Cerebellar nuclear complex (tissue), 1 donor: ENCODE data around the gene TAS2R60.
"Not testable (repeated sequence)": the region's sequence is repeated elsewhere in the genome, so short reads cannot be mapped to it uniquely, and the experiment has no call there.

Experiments used
- DNase-seq, 2 experiments: peaks; one replicate each; lab custom pipeline; 2025; lab: John Stamatoyannopoulos, UW

The TAS2R60 gene, protein sequence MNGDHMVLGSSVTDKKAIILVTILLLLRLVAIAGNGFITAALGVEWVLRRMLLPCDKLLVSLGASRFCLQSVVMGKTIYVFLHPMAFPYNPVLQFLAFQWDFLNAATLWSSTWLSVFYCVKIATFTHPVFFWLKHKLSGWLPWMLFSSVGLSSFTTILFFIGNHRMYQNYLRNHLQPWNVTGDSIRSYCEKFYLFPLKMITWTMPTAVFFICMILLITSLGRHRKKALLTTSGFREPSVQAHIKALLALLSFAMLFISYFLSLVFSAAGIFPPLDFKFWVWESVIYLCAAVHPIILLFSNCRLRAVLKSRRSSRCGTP

DNA sequence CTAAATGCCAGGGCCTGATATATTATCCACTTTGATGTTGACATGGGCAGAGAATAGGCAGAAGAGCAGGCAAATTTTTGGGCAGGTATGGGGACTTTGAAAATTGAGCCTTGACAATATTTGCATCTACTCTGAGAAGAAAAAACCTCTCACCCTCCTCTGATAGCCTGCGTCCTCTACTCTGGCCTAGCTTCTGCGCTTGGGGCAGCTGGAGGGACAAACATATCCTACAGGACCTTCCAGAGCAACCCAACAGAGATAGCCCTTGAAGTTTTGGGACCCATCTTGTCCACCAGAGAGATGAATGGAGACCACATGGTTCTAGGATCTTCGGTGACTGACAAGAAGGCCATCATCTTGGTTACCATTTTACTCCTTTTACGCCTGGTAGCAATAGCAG is at the start of gene TAS2R60:
TSS of gene TAS2R60 (plus strand) at position 301 of the 400 bp plus-strand sequence. CDS start at position 301, 0 bp downstream.
- no peak for DNase-seq

DNA sequence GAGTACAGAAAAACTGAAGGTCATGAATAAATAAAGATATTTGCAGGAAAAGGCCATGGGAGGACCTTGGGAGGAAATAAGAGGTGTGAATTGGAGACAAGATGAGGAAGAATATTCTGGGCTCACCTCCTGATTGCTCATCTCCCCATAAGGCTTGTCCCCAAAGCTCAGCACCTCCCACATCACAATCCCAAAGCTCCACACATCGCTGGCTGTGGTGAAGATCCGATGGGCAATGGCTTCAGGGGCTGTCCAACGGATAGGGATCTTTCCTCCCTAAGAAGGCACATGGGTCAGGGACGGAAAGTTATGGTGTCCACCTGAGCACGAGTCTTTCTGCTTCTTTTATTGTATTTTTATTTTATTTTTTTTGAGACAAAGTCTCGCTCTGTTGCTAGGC is 49.2 kb upstream of the TAS2R60 start:
- DNase-seq, result no peak

DNA sequence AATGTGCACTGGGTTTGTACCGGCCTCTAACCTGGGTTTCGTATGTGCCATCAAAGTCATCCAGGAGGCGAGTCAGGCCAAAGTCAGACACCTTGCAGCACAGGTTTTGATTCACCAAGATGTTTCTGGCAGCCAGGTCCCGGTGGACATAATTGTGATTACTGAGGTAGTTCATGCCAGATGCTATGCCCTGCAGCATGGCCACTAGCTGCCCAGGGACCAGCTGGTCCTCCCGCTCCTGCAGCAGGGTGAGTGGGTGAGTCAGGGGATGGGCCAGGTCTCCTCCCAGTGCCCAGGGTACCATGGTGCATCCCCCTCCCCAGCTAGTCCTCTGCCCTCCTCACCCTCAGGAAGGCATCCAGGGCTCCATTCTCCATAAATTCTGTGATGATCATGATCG is 48.5 kb upstream of the TAS2R60 start:
- DNase-seq, result no peak

DNA sequence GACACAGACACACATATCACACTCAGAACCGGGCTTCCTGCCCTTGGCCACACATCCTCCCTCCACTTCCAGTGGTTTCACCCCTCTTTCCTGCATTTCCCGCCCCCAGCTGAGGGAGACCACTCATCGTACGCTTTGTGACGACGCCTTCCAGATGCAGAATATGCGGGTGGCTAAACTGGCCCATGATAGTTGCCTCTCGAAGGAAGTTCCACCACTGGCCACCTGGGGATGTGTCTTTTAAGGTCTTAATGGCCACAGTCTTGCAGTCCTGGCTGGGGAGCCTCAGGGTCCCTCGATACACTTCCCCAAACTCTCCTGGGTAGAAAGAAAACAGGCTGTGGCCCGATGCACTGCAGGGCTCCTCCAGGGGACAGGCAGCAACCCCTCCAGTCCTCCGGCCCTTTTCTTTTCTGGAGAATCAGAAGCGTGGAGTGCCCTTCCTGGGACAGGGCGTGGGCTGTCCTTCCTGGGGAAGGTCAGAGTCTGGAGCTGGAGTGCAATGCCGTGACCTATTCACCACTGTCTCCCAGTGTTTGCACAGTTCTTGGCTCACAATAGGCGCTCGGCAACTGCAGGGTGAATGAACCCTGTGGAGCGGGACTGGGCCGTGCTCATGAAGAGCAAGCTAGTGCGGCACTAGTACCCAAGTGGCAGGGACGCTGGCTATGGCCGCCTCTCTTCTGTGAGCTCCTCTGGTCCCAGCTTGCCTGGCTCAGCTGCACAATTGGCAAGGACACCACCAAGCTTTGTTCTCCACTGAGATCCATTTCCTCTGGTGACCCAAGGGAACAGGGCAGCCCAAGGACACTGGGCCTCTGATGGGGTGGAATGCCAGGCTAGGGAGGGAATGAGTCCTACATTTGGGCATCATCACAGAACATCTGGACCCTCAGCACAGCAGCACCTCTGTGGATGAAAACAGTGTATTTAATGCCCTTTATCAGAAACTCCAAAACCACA is 47.8 kb upstream of the TAS2R60 start:
- DNase-seq, result no peak

DNA sequence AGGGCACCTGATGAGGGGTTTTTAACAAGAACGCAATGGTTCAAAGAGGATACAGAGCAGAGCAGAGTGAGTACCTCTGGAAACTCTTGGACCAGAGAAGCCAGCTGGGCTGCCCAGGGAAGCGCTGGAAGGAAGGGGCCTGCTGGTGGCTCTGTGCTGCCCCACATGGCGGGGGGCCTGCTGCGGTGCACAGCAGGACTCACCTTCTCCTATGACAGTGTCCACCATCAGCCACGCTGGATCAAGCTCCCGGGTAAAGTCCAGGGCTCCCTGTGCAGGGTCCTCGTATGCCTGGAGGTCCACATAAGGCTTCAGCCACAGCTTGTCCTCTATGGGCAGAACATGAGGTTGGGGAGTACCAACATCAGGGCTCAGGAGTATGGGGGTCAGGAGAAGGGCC is 47.1 kb upstream of the TAS2R60 start:
- no peak for DNase-seq

DNA sequence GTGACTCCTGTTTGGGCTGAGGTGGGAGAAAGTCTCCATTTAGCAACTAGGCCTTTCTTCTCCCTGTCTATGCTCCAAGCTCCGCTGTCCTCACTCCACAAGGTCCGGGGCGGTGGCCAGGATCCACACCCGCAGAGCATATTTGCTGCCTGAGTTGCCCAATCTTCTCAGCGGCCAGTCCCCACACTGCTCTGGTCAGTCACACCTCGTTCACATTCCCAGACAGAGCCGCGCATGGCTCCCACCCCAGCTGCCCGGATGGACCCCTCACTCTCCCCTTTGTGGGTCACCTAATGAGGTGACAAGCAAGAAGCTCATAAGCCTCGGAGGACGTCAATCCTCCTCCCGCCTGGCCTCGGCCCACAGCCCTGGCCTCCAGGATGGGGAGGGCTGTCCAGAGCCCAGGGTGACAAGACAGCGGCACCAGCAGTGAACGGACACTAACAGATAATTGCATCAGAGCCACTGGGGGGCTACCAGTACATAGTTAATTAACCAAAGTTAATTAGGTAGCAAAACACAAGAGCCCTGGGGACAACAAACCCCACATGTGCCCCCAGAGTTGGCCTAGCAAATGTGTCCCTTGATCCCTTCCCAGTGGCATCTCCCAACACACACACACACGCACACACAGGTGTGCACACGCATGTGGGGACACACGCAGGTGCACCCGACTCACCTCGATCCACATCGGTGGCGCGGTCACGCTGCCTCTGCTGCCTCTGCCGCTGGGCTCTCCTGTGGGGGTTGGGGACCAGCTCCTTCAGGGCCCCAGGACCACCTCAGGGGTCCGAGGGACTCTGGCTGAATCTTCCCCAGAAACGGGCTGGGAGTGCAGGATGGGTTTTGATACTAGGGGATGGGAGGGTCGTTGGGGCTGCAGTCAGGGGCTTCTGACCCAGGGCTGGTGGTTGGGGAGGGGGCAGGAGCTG is 46.4 kb upstream of the TAS2R60 start:
- no peak for DNase-seq

DNA sequence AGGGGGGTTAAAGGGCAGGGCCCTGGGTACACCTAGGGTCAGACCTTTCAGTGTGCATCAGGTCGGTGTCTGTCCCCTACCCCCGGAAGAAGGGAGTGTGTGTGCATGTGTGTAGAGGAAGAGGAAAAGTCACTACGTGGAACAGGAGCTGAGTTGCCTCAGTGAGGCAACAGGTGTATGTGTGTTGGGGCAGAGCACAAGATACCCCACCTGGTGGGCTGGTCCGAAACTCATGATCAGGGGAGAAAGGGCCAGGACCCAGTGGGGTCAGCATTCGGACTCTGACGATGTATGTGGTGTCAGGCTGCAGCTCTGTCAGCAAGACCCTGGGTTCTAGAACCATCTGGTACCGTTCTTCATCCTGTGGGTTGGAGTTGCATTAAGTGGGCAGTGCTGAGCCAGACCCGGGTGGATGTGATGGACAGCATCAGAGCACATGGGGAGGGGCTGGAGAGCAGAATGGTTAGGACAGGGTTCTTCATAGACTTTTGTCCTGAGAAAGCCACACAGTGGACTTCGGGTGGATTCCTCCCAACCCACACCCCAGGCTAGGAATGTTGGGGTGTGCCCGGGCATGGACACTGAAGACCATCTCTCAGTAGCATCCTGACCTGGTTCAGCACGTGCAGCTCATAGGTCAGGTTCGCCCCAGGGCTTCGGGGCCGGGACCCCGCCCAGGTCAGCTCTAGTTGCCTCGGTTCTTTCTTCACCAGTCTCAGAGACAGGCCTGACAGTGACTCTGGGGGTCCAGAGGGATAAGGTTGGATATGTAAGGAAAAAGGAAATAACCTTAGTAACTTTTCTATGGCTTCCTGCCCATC is 45.3 kb upstream of the TAS2R60 start:
- DNase-seq, result no peak

DNA sequence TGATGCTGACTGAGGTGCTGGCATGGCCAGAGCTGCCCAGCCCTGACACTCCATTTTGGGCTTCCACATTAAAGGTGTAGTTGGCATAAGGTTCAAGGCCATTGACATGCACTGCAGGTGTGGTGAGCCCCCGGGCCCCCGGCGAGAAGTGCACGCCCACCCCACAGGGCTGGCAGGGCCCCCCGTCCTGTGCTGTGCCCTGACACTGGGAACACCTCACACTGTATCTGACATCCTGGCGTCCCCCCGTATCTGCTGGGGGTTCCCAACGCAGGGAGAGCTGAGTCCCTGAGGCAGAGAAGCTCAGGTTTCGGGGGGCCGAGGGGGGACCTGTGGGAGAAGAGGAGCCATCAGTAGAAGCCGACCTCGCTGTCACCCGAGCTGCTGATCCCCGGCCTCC is 44.6 kb upstream of the TAS2R60 start:
- no peak for DNase-seq

DNA sequence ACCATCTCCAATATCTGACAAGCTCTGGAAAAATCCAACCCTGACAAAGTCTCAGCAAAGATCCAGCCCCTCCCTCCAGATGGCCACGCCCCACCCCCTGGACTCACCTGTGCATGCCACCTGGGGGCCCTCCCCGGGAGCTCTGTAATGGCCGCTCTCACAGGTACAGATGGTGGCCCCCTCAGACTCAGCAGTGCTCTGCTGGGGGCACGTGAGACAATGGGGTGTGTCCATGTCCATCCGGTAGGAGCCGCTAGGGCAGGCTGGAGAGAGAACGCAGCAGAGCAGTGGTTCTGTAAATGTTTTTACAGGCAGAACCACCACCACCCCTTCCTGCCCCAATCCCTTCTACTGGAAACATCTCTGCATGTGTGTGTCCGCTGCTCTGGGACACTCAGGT is 44.1 kb upstream of the TAS2R60 start:
- no peak for DNase-seq

DNA sequence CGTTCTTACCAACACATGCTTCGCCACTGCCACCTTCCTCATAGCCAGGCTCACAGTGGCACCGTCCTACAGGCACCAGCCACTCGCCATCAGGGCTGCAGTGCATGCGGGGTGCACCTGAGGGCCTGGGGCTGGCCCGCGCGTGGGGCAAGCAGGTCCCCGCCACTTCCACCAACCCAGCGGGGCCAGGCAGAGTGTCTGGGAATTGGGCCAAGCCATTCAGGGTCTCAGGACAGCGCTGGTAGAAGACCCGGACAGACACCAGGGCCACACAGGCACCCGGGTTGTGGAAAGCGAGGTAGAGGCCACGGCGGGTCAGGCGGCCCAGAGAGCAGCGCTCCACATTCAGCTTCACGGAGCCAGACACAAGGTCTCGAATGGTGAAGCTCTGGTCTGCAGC is 43.6 kb upstream of the TAS2R60 start:
- DNase-seq, result no peak

DNA sequence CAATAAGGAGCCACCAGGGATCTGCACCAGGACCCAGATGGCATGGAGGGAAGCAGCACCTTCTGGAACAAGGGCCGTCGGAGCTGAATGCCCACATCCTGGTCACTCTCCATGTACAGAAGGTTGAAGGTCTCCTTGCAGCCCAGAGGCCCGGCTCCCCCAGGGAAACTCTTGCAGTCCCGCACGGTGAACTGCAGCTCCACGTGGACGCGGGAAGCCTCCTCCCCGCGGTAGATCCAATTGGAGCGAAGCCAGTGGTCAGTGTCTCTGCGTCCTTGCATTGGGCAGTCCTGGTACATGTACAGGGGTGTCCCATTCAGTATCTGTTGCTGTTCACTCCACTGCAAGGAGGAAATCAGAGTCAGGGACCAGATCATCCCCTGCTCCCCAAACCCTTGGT is 42.0 kb upstream of the TAS2R60 start:
- DNase-seq, result no peak

DNA sequence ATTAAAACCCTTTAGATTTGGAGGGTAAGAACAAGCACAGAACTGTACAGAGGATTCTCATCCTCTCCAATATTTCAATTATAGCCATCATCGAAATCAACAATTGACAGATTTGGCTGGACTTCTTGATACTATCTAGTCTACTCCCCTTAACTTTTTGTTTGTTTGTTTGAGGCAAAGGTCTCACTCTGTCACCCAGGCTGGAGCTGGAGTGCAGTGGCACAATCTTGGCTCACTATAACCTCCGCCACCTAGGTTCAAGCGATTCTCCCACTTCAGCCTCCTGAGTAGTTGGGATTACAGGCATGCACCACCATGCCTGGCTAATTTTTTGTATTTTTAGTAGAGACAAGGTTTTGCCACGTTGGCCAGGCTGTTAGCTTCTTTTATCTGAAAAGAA is 41.0 kb upstream of the TAS2R60 start:
- not testable (repeated sequence) for DNase-seq

DNA sequence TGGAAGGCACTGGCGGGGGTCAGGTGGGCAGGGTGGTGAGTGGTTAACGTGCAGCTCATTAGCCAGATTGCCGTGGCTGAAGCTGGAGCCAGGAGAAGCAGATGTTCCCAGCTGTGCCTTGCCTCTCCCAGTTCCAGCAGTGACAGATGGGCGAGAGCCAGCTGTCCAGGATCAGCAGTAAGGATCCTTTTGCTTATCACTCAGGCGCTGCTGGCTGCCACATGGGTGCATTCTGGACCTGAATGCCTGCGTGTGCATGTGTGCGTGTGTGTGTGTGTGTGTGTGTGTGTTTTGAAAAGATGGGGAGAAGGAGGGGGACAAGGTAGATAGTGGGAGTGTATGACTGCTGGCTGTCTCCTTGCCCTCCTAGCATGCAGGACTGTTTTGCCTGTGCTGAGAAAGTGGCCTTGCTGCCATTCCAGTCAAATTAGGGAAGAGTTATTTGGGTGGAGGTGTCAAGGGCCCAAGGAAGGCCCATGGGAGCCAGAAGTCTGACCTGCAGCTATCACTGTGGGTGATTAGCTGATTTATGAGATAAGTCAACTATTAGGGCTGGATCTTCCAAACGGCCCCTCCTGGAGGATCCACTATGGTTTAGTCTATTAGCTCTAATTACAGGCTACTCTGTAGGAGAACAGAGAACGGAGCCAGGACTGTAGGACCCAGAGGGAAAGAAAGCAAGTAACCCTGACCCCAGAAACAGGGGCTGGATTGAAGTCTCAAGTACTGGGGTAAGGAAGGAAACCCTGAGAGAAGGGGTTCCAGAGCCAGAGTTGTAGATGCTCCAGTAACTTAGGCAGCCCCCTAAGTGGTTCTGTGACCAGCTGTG is 37.9 kb upstream of the TAS2R60 start:
- no peak for DNase-seq

DNA sequence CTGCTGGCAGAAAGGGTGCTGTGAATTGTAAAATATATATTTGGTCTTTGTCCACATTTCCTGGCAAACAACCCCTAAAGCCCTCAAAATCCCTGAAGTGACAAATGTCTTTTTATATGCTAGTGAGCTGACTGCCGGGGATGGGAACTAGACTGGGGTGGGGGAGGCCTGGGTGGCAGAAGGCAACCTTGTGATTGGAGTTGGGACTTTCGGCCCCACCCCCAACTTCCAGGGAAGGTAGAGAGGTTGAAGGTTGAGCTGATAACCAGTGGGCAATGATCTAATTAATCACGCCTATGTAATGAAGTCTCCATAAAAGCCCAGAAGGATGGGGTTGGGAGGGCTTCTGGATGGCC is 37.3 kb upstream of the TAS2R60 start:
- DNase-seq, result no peak

DNA sequence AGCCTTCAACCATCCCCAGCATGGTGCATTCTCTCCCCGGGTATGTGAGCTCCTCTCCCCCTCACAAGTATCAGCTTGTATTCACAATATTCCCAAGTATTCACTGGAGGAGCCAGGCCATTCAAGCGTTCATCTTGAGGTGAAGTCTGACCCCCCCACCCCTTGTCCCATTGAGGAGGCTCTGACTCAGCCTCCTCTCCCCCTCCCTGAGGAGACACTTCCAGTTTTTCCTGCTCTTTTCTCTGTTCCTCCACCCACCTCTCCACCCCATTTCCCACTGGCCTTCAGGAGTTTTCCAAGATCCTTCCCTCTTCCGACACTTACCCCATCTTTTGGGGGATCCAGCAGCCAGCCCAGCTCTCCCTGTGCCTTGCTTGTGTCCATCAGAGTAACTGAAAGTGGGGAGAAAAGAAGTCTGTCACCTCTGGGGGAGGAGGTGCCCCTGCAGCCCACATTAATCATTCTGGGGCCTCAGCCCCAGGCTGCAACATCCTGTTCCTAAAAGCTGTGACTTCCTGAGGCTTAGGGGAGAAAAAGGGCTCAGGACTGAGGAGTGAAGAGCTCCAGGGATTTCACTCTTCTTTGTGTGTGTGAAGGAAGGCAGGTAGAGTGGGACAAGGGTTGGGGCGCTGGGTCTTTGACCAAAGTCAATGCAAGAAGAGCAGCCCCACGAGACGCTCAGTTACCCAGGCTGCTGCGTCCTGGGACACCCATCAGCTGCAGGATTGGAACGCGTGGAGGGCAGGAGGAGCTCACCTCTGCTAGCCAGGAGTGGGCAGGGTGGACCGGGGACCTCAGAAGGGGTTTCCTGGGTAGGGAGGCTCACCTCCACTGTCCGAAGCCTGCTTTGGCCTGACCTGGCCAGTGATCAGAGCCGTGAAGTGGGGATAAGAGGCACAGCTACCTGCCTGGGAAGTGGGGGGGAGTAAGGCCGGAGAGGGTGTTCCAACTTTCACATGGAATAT is 35.7 kb upstream of the TAS2R60 start:
- no peak for DNase-seq

DNA sequence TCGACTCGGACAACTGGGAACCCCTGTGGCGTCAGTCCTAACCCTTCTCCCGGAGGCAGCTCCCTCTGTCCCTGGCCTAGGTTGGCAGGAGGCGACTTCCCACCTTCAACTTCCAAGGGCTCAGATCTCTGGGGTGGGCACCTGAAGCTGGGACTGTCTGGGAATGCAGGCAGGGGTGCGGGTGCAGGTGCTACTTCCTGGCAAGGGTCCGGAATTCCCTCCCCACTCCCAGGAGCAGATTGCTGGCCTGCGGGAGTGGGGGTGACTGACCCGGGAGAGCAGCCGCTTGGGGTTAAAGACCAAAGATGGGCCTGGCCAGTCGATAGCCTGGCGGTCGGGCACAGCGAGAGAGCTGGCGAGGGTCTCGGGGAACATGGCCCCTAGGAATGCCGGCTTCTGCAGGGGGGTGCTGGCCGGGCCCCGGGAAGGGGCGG is 35.0 kb upstream of the TAS2R60 start:
- no peak for DNase-seq

DNA sequence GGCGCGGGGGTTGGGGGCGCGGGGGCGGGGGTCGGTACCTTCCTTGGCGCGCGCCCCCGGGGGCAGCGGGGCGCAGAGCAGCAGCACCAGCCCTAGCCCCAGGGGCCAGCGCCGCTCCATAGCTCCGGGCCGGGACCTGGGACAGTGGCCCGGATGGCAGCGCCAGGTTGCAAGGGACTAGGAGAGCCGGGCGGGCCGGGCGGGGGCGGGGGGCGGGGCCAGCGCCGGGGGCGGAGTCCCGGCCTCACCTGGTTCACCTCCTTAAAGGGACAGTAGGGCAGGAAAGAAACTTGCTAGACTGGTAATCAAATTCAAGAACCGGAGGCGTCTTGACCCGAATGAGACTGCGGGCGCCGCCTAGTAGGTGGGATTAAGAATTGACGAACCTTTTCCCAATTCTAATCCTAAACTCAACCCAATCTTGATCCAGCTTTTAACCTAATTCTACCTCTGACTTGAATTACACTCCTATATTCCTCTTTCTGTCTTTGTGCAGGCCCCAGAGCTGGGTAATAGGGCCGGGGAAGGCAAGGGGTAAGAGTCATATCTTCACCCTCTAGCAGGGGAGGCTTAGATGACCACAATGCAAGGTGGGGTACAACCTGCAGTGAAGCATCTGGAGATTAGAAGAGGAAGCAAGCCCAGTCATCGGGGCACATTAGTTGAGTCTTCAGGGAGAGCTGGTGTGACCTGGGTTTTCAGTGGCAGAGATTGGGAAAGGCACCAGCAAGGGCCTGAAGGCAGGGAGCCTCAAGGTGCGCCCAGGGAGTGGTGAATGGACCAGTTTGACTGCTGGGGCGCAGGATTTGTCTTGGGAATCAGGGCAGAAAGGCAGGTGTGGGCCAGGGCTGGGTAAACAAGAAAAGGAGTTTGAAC is 34.3 kb upstream of the TAS2R60 start, which contains the start of gene EPHA1:
TSS of gene EPHA1 (minus strand) at position 171 of the 876 bp plus-strand sequence. CDS start at position 120, 51 bp downstream.
- DNase-seq, result no peak

DNA sequence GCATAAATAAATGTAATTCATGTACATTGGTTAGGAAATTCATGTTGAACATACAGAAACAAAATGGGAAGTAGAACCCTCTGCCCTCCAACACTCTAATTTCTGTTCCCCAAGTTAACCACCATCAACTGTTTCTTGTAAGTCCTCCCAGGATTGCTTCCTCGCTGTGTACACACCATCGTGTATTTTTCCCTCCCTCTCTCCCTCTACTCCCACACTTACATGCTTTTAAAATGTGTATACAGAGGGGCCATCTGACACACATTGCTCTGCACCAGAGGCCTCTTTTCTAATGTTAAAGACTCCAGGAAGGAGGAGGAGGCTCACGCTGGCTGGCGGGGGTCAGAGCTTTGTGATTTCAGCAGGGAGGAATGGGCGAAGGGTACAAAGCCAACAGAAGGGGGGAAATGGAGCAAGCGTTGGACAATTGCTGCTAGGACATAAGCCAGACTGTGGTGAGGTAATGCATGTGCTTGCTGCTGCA is 32.7 kb upstream of the TAS2R60 start:
- DNase-seq, result no peak
